DMS53 (cell line): ENCODE measurements around the gene PID1.
"Not testable (repeated sequence)": the region's sequence is repeated elsewhere in the genome, so short reads cannot be mapped to it uniquely, and the experiment has no call there.

ENCODE experiments used
- DNase-seq: peaks from one replicate; lab custom pipeline; 2025; lab: John Stamatoyannopoulos, UW

Gene PID1

DNA sequence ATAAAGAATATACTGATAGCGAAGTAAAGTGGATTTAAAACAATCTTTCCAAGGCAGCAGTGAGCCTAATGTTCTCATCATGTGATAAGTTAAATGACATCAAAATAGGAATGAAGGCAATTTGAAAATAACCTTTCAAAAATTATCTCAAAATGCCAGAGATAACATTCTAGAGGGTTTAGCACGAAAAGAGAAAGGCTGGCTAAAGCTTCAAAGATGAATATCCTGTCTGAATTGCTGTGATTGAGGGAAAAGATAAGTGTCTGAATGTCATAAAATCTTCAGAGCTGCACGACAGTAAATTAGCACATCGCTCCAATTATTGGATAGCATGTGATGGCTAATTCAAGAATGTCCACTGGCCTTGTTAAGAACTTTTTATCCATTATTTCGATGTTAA lies 159.3 kb downstream of the PID1 start:
- DNase-seq: no peak

DNA sequence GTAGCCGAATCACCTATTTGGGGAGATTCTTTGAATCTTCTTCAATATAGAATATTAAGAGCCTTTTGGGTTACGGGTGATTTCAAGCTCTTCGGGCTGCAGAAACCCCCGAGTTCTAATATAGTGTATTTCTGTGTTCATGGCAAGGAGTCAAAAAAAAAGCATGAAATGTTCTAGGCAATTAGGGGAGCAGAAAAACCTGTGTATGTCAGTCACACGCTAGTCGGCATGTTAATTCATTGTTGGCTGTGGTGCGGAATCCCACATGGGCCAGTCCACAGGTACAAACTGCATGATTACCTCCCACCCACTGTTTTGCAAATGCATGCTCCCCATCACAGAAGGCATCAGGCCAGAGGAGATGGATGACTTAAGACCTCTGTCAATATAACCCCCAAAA lies 161.9 kb downstream of the PID1 start:
- no peak for DNase-seq

- no peak for DNase-seq
Measured at GRCh38 chr2:229107601-229108000, 163.5 kb downstream of the PID1 start.

DNA sequence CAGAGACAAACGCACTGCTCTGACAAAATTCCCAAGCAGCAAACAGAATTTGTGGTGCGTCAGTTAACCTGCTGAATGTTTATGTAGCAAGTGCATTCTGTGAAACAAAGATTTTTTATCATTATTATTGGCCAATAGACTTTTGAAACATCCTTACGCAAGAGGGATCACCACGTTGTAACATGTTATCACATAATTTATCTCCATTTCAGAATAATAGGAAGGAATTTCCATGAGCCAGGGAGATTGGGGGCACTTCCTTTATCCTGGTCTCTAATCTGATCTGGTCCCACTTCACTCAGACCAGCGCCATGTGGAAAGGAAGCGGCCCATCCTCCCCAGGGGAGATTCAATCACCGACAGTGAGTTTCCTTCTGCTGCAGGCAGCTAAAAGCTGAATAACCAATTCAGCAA lies 166.1 kb downstream of the PID1 start:
- DNase-seq: no peak

- no peak for DNase-seq
Measured at GRCh38 chr2:229104025-229104424, 167.1 kb downstream of the PID1 start.

- no peak for DNase-seq
Measured at GRCh38 chr2:229101314-229101713, 169.8 kb downstream of the PID1 start.

- DNase-seq: no peak
Measured at GRCh38 chr2:229099231-229099630, 171.9 kb downstream of the PID1 start.

DNA sequence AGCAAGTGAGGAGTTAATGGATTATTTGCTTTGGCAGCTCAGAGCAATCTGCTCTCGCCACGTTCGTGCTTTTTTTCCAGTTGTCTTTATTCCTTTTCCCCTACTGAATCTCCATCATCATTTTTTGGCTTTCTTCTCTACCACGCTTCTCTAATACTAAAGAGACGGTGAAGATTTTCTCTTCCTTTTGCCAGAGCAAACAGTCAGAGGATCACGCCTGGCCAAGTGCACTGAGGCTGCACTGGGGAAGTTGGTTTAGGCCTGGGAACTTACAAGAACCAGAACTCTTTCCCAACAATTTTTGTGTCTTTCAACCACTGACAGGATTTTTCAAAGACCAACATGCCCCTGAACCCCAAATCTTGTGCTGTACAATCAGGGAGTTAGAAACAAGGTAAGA lies 172.3 kb downstream of the PID1 start:
- no peak for DNase-seq

GRCh38 chr2:229096409-229097066 lies 174.5 kb downstream of the PID1 start:
- DNase-seq: peak; percentile 56

DNA sequence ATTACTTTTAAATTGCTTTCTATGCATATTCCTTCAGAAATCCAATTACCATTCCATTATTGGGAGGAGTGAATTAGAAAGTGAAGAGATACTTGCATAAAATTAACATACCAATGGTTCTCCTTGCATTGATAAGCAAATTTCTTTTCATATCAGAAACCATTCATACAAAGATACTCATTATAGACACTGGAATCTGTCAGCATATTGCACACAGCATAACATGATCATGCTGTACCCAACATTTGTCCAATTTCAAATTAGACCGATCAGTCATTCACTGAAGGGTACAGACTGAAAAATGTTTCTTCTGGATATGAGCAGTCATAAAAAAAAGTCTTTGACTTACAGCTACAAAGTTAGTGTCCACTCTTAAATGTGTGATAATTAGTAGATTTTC lies 175.6 kb downstream of the PID1 start:
- DNase-seq: no peak

GRCh38 chr2:229090225-229090624 lies 180.9 kb downstream of the PID1 start:
- DNase-seq: peak; percentile 56

GRCh38 chr2:229089776-229090175 lies 181.3 kb downstream of the PID1 start:
- DNase-seq: no peak

DNA sequence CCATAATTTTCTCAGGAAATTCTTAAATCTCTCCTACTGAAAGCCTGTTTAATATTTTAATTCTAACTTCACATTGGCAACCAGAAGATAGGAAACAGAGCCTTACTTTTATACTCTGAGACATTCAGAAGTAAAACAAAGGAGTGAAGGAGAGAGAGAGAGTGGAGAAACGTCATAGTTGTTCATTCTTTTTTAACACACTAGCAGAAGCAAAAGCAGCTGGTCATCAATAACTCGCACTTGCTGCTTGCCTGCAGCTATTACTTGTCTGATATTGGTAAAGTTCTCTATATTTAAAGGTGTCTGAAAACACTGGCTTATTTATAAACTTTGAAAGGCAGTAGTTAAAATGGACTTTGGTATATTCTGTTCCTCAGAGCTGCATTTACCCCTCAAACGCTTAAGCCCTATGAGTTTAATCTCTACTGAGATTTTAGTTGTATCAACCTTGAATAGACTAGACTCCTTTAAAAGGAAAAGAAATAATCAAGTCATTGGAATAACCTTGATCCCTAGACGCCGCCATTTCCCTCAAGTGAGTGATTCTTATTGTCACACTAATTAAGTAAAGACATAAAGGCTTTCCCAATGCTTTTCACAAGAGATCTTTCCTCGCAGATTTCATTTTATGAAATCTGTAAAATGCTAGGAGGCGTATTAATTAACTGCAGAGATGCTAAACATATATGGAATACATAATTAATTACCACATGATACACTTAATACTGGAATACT lies 182.0 kb downstream of the PID1 start:
- DNase-seq: no peak

DNA sequence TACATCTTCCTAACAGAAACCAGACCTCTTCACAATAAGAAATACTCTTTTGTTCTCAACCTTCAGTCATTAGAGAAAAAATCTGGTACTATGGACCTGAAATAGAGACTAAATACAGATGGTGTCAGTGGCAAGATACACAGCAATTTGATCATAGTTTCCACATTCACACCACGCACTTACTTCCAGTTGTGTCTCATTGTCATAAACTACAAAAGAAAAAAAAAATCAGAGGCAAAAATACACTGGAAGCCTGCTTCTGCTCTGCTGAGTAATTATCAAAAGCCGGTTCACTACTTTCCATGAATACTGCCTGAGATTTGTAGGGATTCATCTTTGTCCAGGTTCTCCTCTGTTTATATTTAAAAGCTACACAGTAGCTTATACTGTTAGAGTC lies 182.6 kb downstream of the PID1 start:
- DNase-seq: no peak

GRCh38 chr2:229087843-229088516 lies 183.1 kb downstream of the PID1 start:
- DNase-seq: no peak

GRCh38 chr2:229087267-229087666 lies 183.8 kb downstream of the PID1 start:
- DNase-seq: no peak

- no peak for DNase-seq
Measured at GRCh38 chr2:229085439-229085838, 185.6 kb downstream of the PID1 start.

DNA sequence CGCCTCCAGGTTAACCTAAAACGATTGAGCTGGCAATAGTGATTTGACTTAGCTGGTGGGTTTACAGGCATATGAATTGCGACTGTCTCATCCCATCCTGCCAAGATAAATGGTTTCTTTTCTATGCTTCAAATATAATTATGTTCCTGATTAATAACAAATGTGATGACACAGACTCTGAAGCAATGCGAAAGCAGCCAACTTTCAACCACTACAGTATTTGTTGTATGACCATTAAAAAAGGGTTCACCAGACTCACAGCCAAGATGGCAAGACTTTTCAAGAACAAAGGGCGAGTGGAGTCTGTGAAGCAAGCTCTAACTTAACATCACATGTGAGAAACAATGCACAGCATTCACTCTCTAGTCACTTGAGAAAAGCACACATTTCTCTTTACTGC lies 186.6 kb downstream of the PID1 start:
- no peak for DNase-seq

DNA sequence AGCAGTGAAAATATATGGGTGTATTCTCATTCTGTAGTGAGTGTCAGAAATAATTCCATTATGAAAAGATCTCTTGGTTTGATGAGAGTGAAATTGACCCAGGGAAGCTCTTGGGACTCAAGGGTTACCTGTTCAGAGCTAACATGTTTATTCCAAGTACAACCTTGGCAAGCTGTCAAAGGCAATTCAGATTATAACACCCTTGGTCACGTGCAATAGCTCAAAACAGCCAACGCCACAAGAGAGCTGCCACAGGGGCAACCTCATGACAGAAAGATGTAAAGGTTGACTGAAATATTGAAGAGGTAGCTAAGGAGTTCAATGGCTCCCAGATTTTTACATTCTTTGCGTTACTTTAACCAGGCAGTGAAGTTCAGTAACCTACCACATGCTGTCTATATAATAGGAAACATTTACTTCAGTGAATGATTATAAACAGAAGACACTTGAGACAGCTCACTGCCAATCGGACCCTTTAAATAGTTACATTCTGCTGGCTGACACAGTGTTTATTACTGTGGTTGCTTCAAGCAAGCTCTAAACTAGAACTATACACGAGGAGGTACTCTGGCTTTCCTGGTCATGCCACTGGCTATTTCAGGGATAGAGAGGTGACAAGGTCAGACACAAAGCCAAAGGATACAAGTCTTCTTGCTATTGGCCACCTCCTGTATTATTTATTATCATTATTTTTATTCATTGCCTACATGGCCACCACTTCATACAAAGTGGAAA lies 187.3 kb downstream of the PID1 start:
- peak; percentile 74 for DNase-seq

GRCh38 chr2:229081411-229081810 lies 189.7 kb downstream of the PID1 start:
- DNase-seq: no peak

- no peak for DNase-seq
Measured at GRCh38 chr2:229080172-229080571, 190.9 kb downstream of the PID1 start.

DNA sequence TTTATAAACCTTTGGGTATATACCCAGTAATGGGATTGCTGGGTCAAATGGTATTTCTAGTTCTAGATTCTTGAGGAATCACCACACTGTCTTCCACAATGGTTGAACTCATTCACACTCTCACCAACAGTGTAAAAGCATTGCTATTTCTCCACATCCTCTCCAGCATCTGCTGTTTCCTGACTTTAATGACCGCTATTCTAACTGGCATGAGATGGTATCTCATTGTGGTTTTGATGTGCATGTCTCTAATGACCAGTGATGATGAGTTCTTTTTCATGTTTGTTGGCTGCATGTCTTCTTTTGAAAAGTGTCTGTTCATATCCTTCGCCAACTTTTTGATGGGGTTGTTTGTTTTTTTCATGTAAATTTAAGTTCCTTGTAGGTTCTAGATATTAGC lies 194.2 kb downstream of the PID1 start:
- DNase-seq: not testable (repeated sequence)

- DNase-seq: no peak
Measured at GRCh38 chr2:229073935-229074334, 197.2 kb downstream of the PID1 start.
